Kidney (tissue), 14 donors: ENCODE measurements around the gene FAM53B. TPM values are rescaled to one million over a fixed set of nuclear protein-coding genes. Genes with fewer than 3 reads are reported as not detected.
A peak's percentile ranks its signal among the peaks of the same experiment; 100 is the strongest.

ENCODE experiments used
- DNase-seq, 5 donors: peaks; one replicate each; pipeline ENCODE4 v3.0.0-alpha.2; 2013 to 2020
- FAIRE-seq: peaks from 2 replicates; lab custom pipeline; 2012; peaks lifted over from hg19 to GRCh38; lab: Jason Lieb, UNC
- H3K27ac ChIP-seq, 2 donors: one replicate each; pipeline ENCODE4 v1.7.0; 2013; ENCODE audit warnings: low read depth in 2 of 2, low read length in 2 of 2, inconsistent platforms in 1 of 2
- H3K27me3 ChIP-seq: one replicate; pipeline ENCODE4 v1.7.1; 2013; ENCODE audit warnings: low read length, inconsistent platforms; ENCODE audit not compliant: control insufficient read depth, insufficient read depth
- H3K36me3 ChIP-seq, 3 donors: one replicate each; pipeline versions ENCODE4 v1.7.0 to v1.7.1; 2013; ENCODE audit warnings: low read length in 3 of 3, control low read depth in 1 of 3, inconsistent platforms in 1 of 3; ENCODE audit not compliant: insufficient read depth in 3 of 3, control insufficient read depth in 2 of 3
- H3K4me1 ChIP-seq, 3 donors: one replicate each; pipeline versions ENCODE4 v1.7.0 to v1.7.1; 2013; ENCODE audit warnings: low read length in 3 of 3, inconsistent platforms in 1 of 3, low read depth in 1 of 3; ENCODE audit not compliant: control insufficient read depth in 2 of 3, insufficient read depth in 2 of 3
- H3K4me3 ChIP-seq, 3 donors: one replicate each; pipeline versions ENCODE4 v1.7.0 to v1.8.1; 2013; ENCODE audit warnings: low read length in 3 of 3, control low read depth in 1 of 3, inconsistent platforms in 1 of 3
- H3K9ac ChIP-seq, 3 donors: one replicate each; pipeline versions ENCODE4 v1.7.0 to v1.7.1; 2013; ENCODE audit warnings: low read length in 3 of 3, control low read depth in 1 of 3, inconsistent platforms in 1 of 3
- H3K9me3 ChIP-seq, 3 donors: one replicate each; pipeline versions ENCODE4 v1.7.0 to v1.7.1; 2013; ENCODE audit warnings: low read length in 3 of 3, control low read depth in 1 of 3, inconsistent platforms in 1 of 3; ENCODE audit not compliant: control insufficient read depth in 2 of 3, insufficient read depth in 1 of 3
- intact Hi-C: fragments of 100-400 bp; cut with DNase I; formaldehyde crosslinking; loops from one replicate; pipeline ENCODE4 v1.11.1; 2022
- polyA plus RNA-seq: library from polyadenylated mRNA; stranded (reverse); fragments of 350-450 nt; fragmentation: Illumina TruSeq; extraction: RNeasy Lipid Tissue Mini Kit (QIAGEN cat#74804); gene quantifications from one replicate; pipeline ENCODE4 v1.2.3, GENCODE V29; 2014; ENCODE audit warnings: low read depth, low replicate concordance; ENCODE audit not compliant: insufficient read depth
- total RNA-seq: library from RNA; stranded (reverse); fragmentation: NEBNext Ultra II Directional; extraction: Animal tissue kit (Norgen Biotek cat#: 25700); gene quantifications from one replicate; pipeline ENCODE4 v1.2.1, GENCODE V29; 2021
- TF ChIP-seq, protein P1 (sequence below): IDR thresholded peaks from 3 replicates; pipeline ENCODE4 v1.5.1; 2012; ENCODE audit warnings: mild to moderate bottlenecking, moderate library complexity, borderline replicate concordance; ENCODE audit not compliant: insufficient read depth; ENCODE audit errors: extremely low read depth
- donor health status: control.
- donor health status: control.
- donor health status: control.
- donor health status: control.
- donor health status: control.
- donor health status: DM: yes; HTN: yes; CAD: no.
- donor health status: Normal renal cell carcinoma (clear cell type).

Gene FAM53B
- total and polyA plus RNA-seq, 2 donors from 2014 or later, result 11.8 to 30.0 TPM

GRCh38 chr10:124713679-124714255 is 30.4 kb downstream of the FAM53B start:
- H3K4me3 ChIP-seq, result no peak overlapping the region
- H3K36me3 ChIP-seq, result no peaks in the 10 kb centered on the region
- H3K9ac ChIP-seq, result no peak overlapping the region
- intact Hi-C loops, result no loop called here
- DNase-seq, result no peak
- no peaks in the 10 kb centered on the region for H3K9me3 ChIP-seq
- H3K27me3 ChIP-seq, result no peaks in the 10 kb centered on the region
- TF ChIP-seq, protein P1, sequence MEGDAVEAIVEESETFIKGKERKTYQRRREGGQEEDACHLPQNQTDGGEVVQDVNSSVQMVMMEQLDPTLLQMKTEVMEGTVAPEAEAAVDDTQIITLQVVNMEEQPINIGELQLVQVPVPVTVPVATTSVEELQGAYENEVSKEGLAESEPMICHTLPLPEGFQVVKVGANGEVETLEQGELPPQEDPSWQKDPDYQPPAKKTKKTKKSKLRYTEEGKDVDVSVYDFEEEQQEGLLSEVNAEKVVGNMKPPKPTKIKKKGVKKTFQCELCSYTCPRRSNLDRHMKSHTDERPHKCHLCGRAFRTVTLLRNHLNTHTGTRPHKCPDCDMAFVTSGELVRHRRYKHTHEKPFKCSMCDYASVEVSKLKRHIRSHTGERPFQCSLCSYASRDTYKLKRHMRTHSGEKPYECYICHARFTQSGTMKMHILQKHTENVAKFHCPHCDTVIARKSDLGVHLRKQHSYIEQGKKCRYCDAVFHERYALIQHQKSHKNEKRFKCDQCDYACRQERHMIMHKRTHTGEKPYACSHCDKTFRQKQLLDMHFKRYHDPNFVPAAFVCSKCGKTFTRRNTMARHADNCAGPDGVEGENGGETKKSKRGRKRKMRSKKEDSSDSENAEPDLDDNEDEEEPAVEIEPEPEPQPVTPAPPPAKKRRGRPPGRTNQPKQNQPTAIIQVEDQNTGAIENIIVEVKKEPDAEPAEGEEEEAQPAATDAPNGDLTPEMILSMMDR, result no peak
- H3K4me1 ChIP-seq, result peaks cover 16 to 70% (median 61%) of the 10 kb centered on the region in 3 donors
- no peak for FAIRE-seq
- H3K27ac ChIP-seq, result peak overlapping the region in 1 of 2 donors; percentile 32

GRCh38 chr10:124712704-124713407 is 31.3 kb downstream of the FAM53B start:
- H3K9ac ChIP-seq, result no peak overlapping the region
- DNase-seq (peak in 1 of 5 donors; percentile 46), FAIRE-seq (no peak)
- no peaks in the 10 kb centered on the region for H3K9me3 ChIP-seq
- TF ChIP-seq, protein P1, result no peak
- no peak overlapping the region for H3K4me3 ChIP-seq
- H3K27ac ChIP-seq, result peak overlapping the region in 1 of 2 donors; percentile 5
- H3K36me3 ChIP-seq, result no peaks in the 10 kb centered on the region
- H3K27me3 ChIP-seq, result no peaks in the 10 kb centered on the region
- intact Hi-C loops, result no loop called here
- peaks cover 17 to 69% (median 61%) of the 10 kb centered on the region in 3 donors for H3K4me1 ChIP-seq

DNA sequence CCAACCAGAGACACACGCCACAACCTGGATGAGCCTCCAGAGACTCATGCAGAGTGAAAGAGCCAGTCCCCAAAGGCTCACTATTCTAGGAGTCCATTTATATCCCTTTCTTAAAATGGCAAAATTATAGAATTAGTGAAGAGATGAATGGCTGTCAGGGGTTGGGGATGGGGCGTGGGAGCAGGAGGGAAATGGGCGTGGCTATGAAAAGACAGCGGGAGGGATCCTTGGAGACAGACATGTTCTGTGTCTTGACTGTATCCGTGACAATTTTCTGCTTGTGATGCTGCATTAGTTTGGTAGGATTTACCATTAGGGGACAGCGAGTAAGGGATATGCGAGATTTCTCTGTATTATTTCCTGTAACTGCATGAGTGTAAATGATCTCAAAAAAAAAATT is 33.0 kb downstream of the FAM53B start:
- Histone ChIP-seq H3K4me1 (peaks cover 13 to 72% (median 68%) of the 10 kb centered on the region in 3 donors), H3K36me3 (no peaks in the 10 kb centered on the region), H3K9me3 (no peaks in the 10 kb centered on the region), H3K4me3 (no peak overlapping the region), H3K27me3 (no peaks in the 10 kb centered on the region), H3K27ac (peak overlapping the region; percentile 84 to 87), H3K9ac (peak overlapping the region in 1 of 3 donors; percentile 60)
- TF ChIP-seq, protein P1, result no peak
- intact Hi-C loops, result no loop called here
- FAIRE-seq (no peak), DNase-seq (no peak)
